ENCODE measurements around the gene KIAA0753.

DNA sequence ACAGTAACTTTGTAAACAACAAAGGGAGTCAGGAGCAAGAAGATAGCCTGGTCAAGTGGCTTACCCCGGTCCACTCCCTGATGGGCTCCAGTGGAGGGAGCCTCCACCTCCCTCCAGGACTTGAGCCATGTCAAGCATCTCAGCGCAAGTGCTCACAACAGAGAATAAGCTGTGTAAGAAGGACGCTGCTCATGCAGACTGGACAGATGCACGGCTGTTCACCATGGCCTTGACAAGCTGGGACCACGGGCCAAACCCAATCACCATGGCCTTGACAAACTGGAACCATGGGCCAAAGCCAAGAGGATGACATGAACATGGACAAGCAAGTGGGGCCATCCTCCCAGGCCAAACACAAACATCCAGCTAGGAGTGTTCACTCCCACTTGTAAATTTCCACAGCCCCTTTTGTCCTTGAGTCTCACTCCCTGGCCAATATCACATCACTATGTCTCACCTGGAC lies 80.7 kb downstream of the KIAA0753 start:
- no peak for TF ChIP-seq POLR2A (IDR thresholded peaks at IDR 0.05)
- TF ChIP-seq CTCF (IDR thresholded peaks at IDR 0.05) = no peak

All from sigmoid colon (tissue), 3 donors.